T1000 (cell line): Measurements from ENCODE around the gene RMRP.

Source experiments
- DNase-seq: peaks from one replicate; lab custom pipeline; 2025; ENCODE audit warnings: mixed read lengths; lab: John Stamatoyannopoulos, UW

RMRP gene

DNA sequence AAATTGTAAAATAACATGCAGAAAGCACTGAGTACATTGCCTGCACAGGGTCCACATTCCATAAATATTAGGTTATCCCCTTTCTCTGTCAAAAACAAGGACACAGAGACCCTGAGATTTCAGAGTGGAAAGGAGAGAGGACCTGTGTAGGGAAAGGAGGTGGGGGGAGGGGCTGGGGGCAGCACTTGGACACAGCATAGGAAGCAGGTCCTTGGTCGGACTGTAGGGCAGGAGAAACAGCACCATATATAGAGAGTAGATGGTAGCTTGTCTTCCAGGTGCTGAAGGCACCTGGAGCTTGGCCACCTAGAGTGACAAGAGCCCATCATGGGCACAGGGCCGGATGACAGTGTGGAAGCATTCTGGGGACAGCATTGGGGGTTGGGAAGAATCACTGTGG is 29.5 kb upstream of the RMRP start:
- DNase-seq: no peak

DNA sequence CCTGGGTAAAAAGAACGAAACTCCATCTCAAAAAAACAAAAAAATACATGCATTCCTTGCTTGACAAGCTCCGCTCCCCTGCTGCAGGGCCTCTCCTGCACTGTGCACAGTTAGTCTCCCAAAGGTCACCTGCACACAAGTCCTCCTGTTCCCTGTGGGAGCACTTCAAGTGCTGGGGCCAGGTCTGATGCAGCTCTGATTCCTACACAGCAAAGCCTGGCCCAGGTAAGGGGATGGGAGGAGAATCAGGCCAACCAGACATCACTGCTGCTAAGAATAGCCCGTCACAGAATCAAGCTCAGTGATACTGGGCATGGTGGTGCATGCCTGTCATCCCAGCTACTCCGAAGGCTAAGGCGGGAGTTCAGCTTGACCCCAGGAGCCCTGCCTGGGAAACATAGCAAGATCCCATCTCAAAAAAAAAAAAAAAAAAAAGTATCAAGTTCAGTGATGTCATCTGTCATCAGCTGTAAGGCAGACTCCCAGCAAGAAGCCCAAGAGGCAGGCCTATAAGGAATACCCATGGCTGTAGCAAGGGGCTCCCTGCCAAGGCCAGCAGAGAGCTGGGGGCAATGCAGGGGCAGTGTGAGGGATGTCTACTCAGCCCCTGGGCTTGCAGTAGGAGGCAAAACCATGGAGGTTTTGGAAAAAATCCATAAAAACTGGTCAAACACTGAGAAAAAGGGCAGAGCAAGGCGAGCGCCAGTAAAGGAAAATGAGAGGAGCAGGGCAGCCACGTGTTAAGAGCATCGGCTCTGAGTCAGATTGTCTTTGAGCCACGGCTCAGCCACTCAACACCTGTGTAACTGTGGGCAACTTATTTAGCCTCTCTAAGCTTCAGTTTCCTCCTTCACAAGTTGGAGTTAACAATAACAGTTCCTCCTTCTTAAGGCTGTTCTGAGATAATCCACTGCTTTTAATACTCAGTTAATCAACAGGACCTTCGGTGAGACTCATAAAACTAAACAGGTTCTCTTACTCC is 28.7 kb upstream of the RMRP start:
- DNase-seq: no peak

DNA sequence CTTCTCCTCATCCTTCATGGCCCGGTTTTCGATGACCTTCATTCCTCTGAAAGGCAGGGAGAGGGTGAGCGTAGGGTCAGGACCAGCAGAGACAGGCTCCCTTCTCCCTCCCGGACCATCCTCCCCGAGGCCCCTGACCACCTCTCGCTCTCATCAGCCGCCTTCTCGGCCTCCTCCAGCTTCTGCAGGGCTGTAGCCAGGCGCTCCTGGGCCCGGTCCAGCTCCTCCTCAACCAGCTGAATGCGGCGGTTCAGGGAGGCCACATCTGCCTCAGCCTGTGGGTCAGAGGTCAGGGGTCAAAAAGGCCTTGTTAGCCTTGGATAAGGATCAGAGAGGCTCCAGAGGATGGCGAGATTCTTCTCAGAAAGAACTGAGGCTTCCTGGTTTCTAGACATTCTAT is 27.7 kb upstream of the RMRP start:
- no peak for DNase-seq

DNA sequence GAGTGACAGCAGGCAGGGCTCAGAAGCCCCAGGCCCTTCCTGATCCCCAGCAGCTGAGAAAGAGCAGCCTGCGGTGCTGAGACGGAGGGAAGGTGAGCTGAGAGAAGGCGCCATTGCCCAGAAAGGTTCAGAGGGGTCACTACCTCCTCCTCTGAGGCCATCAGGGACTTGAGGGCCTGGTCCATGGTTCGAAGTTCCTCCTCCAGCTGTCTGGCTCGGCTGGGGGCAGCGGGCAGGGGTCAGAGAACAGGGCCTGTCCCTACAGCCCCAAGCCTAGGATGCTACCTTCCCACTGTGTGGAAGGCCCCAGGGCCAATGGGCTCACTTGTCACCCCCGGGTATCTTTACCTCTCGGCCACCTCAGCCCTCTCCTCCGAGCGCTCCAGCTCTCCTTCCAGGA is 27.1 kb upstream of the RMRP start:
- DNase-seq: no peak

DNA sequence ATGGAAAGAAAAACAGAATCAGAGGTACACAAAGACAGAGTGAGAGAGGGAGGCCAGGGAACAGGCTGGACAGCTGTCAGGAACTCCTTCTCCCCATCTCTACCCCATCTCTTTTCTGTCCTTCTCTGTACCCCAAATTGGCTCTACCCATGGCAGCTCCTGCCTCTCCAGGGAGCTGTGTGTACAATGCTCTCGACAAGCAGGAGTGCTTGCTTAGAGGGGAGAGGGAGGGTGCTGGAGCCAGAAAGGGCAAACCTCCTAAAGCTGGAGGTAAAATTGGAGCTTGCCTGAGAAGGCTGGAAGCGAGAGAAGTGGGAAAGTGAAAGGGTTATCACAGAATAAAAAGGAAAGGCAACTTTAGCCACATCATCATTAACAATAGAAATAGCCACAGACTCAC is 25.5 kb upstream of the RMRP start:
- no peak for DNase-seq

DNA sequence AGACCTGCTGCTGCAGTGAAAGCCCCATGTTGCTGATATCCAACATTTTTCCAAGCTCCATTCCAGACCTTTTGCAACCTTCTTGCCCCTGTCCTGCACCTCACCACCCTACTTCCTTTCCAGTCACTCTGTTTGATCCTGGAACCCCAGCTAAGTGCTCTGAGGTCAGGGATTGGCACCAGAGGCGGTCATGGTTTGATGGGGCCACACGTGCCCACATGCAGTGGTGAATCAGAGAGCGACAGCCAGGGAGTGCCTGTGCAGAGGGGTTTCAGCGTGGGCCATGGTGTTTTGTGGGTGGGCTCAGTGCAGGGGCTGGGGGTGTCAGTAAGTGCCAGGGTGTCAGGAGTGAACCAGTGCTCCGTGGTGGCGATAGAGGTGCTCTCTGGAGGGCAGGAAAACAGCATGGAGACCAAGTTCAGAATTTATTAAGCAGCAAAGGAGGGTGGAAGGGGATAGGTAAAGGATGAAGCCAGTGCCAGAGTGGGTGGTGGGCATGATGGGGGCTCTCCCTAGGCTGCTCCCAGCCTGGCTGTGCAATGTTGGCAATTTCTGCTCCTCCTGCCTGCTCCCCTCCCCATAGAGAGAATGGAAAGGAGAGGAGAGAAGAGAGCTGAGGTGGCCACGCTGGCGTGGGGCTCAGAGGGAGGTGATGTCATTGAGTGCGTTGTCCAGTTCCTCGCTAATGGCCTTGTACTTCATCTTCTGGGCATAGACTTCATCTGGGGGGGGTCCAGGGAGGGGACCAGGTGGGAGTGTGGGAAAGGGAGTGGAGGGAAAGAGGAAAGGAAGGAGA is 24.9 kb upstream of the RMRP start:
- no peak for DNase-seq

DNA sequence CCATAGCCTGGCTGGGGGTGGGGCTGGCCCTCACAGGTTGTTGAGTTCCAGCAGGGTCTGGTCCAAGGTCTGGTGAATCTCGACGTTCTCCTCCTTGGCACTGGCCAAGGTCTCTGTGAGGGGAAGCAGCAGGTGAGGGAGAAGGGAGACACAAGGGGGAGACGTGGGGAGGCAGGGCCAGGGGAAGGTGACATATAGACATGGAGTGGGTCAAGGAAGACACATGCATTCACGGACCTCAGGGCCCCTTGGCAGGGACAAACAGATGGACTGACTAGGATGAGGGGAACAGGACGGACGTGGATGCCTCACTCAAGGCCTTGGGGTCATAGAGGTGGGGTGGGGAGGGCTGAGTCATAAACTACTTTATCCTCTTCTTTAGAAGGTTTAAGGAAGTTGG is 24.2 kb upstream of the RMRP start:
- DNase-seq: no peak

DNA sequence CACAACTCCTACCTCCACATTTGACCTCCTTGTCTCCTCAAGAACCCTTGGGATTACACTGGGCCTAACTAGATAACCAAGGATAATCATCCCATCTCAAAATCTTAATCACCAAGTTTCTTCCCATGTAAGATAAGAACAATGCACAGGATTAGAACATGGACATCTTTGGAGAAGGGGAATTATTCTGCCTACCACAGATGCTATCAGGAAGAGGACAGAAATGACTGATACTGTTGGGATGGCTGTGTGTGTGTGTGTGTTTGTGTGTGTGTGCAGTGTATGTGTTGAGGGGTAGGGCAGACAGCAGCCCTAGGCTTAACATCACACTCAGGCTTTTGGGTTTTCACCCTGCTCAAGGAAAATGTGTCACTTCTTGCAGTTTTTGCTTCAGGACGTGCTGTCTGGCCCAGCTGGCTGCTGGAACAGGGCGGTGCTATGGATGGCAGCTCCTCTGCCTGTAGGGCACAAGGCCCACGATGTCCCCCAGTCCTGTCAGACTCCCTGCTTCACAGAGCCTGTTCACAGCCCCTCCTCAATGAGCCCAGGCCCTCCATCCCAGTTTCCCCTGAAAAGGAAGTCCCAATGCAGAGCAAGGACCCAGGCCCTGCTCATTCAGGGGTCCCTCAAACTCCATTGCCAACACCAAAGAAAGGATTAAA is 23.7 kb upstream of the RMRP start:
- no peak for DNase-seq

DNA sequence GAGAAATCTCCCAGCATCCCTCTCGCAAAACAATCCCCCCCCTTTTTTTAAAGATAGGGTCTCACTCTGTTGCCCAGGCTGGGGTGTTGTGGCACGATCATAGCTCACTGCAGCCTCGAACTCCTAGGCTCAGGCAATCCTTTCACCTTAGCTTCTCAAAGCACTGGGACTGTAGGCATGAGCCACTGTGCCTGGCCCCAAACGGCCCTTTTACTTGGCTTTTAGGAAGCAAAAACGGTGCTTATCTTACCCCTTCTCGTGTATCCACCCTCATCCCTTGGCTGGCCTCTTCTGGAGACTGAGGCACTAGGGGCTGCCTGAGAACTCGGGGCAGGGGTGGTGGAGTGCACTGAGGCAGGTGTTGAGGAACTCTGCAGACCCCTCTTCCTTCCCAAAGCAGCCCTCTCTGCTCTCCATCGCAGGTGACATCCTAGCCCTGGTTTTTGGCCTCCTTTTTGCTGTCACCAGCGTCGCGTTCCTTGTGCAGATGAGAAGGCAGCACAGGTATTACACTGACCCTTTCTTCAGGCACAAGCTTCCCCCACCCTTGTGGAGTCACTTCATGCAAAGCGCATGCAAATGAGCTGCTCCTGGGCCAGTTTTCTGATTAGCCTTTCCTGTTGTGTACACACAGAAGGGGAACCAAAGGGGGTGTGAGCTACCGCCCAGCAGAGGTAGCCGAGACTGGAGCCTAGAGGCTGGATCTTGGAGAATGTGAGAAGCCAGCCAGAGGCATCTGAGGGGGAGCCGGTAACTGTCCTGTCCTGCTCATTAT is 22.7 kb upstream of the RMRP start:
- DNase-seq: no peak

DNA sequence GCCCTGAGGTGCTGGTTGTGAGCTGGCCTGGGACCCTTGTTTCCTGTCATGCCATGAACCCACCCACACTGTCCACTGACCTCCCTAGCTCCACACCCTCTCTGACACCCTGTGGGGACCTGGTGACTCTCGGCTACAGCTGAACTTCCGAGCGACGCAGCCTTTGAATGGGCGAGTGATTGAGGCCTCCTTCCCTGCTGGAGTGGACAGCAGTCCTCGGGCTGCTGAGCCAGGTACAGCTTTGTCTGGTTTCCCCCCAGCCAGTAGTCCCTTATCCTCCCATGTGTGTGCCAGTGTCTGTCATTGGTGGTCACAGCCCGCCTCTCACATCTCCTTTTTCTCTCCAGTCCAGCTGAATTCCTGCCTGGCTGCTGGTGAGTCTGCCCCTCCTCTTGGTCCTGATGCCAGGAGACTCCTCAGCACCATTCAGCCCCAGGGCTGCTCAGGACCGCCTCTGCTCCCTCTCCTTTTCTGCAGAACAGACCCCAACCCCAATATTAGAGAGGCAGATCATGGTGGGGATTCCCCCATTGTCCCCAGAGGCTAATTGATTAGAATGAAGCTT is 22.0 kb upstream of the RMRP start:
- no peak for DNase-seq

DNA sequence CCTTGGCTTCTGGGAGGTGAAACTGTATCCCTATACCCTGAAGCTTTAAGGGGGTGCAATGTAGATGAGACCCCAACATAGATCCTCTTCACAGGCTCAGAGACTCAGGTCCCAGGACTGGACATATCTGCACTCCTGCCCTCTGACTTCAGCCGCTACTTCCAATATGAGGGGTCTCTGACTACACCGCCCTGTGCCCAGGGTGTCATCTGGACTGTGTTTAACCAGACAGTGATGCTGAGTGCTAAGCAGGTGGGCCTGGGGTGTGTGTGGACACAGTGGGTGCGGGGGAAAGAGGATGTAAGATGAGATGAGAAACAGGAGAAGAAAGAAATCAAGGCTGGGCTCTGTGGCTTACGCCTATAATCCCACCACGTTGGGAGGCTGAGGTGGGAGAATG is 21.3 kb upstream of the RMRP start:
- no peak for DNase-seq

DNA sequence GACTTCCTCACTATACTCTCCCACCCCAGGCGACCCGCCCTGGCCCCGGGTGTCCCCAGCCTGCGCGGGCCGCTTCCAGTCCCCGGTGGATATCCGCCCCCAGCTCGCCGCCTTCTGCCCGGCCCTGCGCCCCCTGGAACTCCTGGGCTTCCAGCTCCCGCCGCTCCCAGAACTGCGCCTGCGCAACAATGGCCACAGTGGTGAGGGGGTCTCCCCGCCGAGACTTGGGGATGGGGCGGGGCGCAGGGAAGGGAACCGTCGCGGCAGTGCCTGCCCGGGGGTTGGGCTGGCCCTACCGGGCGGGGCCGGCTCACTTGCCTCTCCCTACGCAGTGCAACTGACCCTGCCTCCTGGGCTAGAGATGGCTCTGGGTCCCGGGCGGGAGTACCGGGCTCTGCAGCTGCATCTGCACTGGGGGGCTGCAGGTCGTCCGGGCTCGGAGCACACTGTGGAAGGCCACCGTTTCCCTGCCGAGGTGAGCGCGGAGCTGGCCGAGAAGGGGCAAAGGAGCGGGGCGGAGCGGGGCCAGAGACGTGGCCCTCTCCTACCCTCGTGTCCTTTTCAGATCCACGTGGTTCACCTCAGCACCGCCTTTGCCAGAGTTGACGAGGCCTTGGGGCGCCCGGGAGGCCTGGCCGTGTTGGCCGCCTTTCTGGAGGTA is 18.0 kb upstream of the RMRP start:
- DNase-seq: no peak

DNA sequence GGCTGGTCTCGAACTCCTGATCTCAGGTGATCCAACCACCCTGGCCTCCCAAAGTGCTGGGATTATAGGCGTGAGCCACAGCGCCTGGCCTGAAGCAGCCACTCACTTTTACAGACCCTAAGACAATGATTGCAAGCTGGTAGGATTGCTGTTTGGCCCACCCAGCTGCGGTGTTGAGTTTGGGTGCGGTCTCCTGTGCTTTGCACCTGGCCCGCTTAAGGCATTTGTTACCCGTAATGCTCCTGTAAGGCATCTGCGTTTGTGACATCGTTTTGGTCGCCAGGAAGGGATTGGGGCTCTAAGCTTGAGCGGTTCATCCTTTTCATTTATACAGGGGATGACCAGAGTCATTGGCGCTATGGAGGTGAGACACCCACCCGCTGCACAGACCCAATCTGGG is 17.4 kb upstream of the RMRP start:
- DNase-seq: no peak

DNA sequence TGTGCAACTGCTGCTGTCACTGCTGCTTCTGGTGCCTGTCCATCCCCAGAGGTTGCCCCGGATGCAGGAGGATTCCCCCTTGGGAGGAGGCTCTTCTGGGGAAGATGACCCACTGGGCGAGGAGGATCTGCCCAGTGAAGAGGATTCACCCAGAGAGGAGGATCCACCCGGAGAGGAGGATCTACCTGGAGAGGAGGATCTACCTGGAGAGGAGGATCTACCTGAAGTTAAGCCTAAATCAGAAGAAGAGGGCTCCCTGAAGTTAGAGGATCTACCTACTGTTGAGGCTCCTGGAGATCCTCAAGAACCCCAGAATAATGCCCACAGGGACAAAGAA is 16.2 kb upstream of the RMRP start:
- no peak for DNase-seq

DNA sequence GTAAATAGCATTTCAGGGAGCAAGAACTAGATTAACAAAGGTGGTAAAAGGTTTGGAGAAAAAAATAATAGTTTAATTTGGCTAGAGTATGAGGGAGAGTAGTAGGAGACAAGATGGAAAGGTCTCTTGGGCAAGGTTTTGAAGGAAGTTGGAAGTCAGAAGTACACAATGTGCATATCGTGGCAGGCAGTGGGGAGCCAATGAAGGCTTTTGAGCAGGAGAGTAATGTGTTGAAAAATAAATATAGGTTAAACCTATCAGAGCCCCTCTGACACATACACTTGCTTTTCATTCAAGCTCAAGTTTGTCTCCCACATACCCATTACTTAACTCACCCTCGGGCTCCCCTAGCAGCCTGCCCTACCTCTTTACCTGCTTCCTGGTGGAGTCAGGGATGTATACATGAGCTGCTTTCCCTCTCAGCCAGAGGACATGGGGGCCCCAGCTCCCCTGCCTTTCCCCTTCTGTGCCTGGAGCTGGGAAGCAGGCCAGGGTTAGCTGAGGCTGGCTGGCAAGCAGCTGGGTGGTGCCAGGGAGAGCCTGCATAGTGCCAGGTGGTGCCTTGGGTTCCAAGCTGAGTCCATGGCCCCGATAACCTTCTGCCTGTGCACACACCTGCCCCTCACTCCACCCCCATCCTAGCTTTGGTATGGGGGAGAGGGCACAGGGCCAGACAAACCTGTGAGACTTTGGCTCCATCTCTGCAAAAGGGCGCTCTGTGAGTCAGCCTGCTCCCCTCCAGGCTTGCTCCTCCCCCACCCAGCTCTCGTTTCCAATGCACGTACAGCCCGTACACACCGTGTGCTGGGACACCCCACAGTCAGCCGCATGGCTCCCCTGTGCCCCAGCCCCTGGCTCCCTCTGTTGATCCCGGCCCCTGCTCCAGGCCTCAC is 15.6 kb upstream of the RMRP start, which contains the start of gene CA9:
Gene CA9 (plus strand): TSS at position 797 of the 893 bp plus-strand sequence. CDS start 32 bp downstream, at position 829.
- DNase-seq: no peak

DNA sequence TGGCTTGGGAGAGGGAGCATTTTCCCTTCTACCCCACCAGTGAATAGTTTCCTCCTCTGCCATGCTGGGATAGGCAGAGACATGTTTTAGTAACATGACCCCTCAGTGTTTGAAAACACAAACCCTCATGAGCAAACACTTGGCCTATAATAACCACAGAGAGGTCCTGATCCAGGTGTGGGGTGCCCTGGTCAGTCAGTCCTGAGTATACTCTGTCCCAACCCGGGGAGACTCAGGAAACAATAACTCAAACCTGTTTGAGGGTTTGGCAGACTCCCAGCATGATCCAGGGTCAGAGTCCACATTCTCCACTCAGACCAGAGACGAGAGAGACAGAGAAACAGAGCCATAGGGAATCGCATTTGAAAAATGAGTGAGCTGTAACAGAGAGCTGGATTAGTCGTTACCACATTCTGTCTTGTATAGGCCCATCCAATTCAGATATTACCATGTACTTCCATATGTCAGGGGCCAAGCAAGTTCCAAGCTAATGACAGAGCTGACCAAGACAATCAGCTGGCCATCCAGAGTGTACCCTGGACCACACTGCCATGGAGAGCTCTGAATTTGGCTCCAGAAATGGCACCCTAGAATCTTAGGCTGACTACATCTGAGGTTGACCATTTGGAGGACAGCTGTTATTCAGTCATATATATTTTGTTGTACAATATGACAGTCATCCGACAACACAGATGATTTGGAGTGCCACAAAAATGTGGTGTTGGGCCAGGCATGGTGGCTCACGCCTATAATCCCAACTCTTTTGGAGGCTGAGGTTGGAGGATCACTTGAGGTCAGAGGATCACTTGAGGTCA is 11.7 kb upstream of the RMRP start:
- no peak for DNase-seq

DNA sequence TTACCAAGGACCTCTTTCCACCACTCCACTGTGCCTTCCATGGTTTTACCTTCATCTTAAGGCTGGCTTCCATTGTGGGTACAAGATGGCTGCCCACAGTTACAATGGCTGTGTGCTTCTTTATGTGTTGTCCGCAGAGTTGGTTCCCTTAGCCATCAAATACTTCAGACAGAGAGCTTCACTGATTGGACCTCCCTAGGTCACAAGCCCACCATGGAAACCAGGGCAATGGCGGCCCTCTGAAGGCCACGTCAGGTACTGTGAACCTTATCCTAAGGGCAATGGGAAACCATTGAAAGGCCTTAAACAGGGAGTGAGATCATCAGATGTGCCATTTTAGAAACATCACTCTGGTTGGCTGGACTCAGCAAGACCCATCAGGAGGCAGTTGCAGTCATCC is 10.1 kb upstream of the RMRP start:
- no peak for DNase-seq

DNA sequence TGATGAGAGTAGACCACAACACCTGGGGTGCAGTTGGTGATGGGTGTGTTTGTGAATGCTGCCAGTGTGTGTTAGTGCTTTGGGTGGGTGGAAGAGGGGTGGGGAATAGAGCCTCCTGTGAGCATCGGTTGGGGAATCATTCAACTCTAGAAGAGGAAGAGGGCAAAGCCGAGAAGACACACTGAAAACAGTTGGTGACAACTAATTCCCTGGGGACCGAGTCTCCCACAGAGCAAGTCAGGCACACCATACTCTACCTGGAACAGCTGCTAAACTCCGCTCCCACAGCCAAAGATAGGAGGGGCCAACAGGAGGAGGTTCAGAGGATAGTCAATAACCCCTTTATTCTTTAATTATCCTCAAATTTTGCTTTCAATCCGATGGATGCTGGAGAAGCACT is 8.7 kb upstream of the RMRP start:
- no peak for DNase-seq

DNA sequence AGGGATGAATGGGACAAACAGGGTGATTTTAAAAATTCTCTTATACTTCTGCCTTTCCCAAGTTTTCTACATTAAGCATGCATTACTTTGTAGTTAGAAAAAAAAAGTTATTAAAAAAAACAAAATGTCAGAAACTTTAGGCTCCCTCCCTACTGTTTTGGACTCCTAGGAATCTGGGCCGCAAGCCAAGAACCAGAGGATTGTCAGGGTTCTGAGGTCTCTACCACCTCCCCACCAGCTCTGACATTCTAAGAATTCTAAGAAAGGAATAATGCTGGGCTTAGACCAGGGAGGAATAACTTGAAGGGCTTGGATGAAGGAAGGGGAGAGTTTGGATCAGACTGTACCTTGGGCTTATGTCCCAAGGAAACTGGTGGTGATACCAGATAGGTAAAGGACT is 8.2 kb upstream of the RMRP start:
- no peak for DNase-seq
